ENCODE data around the gene ZBTB45. TPM values are rescaled to one million over a fixed set of nuclear protein-coding genes. Genes with fewer than 3 reads are reported as not detected.

Gene ZBTB45
- total and polyA plus RNA-seq, 9 of the 15 experiments (the other 6 are each of a cell fraction or from before 2014, with no cell fraction given), result 0.08 to 16.1 (median 1.8) TPM

DNA sequence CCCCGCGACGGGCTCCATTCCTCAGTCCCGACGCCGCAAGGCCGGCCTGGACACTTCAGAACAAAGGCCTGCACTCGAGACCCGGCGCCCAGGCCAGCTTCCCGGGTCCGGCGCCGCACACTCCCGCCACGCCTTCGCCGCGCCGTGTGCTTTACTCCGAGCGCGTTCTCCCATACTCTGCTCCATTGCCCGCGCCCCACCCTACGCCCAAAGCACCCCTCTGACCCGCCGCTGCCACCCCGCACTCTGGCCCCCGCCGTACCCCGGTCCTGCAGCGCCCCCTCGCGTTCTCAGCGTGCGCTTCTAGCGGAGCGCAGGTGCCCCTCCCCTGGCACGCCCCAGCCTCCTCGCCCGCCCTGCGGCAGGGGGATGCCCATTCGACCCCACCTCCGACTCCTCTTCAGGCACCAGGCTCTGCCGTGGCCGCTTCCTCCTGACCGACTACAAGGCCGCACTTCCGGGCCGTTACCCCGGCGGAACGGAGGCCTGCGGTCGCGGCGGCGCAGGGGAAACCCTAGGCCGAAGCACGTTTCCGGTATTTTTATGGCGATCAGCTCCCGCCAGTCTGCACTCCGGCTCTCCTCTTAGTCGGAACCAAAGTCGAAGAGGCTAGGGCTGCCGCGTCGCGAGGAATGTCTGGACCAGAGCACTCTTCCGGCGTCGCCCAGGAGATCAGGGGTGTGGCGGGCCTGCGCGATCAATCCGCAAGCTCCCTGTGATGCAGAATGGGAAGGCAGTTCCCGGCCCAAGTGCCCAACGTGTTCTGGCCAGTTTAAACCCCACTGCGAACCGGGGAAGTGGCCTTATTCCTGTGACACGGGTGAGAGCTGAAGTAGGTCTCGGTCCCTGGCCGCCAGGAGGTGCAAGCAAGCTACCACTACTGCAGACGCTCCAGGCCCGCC lies at the start of gene ZBTB45 (continued):
- TF ChIP-seq, protein P1, sequence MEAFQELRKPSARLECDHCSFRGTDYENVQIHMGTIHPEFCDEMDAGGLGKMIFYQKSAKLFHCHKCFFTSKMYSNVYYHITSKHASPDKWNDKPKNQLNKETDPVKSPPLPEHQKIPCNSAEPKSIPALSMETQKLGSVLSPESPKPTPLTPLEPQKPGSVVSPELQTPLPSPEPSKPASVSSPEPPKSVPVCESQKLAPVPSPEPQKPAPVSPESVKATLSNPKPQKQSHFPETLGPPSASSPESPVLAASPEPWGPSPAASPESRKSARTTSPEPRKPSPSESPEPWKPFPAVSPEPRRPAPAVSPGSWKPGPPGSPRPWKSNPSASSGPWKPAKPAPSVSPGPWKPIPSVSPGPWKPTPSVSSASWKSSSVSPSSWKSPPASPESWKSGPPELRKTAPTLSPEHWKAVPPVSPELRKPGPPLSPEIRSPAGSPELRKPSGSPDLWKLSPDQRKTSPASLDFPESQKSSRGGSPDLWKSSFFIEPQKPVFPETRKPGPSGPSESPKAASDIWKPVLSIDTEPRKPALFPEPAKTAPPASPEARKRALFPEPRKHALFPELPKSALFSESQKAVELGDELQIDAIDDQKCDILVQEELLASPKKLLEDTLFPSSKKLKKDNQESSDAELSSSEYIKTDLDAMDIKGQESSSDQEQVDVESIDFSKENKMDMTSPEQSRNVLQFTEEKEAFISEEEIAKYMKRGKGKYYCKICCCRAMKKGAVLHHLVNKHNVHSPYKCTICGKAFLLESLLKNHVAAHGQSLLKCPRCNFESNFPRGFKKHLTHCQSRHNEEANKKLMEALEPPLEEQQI (IDR thresholded peaks at IDR 0.05), result peak; percentile 85
- TF ChIP-seq STAG1 (CRISPR knock-in tag; IDR thresholded peaks at IDR 0.05; ENCODE audit: borderline replicate concordance), result peak; percentile 91
- TF ChIP-seq PPARD (CRISPR knock-in tag; IDR thresholded peaks at IDR 0.05), result no peak
- 0 out of 2 replicates have a peak, but pooled peaks have one; percentile 7 for TF ChIP-seq MECOM (CRISPR knock-in tag; IDR thresholded peaks at IDR 0.05)
- TF ChIP-seq HDAC2 (IDR thresholded peaks at IDR 0.05), result peak; percentile 86; the same call in 1 of the 2 replicates
- TF ChIP-seq ARHGAP35 (IDR thresholded peaks at IDR 0.05; ENCODE audit: partially characterized antibody), result no peak
- peak; percentile 97 for TF ChIP-seq ZBTB1 (CRISPR knock-in tag; IDR thresholded peaks at IDR 0.05; ENCODE audit: borderline replicate concordance, low read depth)
- TF ChIP-seq, protein P2, sequence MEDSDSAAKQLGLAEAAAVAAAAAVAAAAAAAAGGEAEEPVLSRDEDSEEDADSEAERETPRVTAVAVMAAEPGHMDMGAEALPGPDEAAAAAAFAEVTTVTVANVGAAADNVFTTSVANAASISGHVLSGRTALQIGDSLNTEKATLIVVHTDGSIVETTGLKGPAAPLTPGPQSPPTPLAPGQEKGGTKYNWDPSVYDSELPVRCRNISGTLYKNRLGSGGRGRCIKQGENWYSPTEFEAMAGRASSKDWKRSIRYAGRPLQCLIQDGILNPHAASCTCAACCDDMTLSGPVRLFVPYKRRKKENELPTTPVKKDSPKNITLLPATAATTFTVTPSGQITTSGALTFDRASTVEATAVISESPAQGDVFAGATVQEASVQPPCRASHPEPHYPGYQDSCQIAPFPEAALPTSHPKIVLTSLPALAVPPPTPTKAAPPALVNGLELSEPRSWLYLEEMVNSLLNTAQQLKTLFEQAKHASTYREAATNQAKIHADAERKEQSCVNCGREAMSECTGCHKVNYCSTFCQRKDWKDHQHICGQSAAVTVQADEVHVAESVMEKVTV (CRISPR knock-in tag; IDR thresholded peaks at IDR 0.05), result peak; percentile 74
- TF ChIP-seq XRCC5 (IDR thresholded peaks at IDR 0.05; ENCODE audit: low read depth, low read length), result peak; percentile 99
- no peak for TF ChIP-seq ZFP1 (CRISPR knock-in tag; IDR thresholded peaks at IDR 0.05)
- TF ChIP-seq, protein P3, sequence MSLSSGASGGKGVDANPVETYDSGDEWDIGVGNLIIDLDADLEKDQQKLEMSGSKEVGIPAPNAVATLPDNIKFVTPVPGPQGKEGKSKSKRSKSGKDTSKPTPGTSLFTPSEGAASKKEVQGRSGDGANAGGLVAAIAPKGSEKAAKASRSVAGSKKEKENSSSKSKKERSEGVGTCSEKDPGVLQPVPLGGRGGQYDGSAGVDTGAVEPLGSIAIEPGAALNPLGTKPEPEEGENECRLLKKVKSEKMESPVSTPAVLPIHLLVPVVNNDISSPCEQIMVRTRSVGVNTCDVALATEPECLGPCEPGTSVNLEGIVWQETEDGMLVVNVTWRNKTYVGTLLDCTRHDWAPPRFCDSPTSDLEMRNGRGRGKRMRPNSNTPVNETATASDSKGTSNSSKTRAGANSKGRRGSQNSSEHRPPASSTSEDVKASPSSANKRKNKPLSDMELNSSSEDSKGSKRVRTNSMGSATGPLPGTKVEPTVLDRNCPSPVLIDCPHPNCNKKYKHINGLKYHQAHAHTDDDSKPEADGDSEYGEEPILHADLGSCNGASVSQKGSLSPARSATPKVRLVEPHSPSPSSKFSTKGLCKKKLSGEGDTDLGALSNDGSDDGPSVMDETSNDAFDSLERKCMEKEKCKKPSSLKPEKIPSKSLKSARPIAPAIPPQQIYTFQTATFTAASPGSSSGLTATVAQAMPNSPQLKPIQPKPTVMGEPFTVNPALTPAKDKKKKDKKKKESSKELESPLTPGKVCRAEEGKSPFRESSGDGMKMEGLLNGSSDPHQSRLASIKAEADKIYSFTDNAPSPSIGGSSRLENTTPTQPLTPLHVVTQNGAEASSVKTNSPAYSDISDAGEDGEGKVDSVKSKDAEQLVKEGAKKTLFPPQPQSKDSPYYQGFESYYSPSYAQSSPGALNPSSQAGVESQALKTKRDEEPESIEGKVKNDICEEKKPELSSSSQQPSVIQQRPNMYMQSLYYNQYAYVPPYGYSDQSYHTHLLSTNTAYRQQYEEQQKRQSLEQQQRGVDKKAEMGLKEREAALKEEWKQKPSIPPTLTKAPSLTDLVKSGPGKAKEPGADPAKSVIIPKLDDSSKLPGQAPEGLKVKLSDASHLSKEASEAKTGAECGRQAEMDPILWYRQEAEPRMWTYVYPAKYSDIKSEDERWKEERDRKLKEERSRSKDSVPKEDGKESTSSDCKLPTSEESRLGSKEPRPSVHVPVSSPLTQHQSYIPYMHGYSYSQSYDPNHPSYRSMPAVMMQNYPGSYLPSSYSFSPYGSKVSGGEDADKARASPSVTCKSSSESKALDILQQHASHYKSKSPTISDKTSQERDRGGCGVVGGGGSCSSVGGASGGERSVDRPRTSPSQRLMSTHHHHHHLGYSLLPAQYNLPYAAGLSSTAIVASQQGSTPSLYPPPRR (CRISPR knock-in tag; IDR thresholded peaks at IDR 0.05; ENCODE audit: borderline replicate concordance), result 0 out of 2 replicates have a peak, but pooled peaks have one; percentile 76
- peak; percentile 99 for TF ChIP-seq ZEB2 (IDR thresholded peaks at IDR 0.05)
- TF ChIP-seq, protein P4, sequence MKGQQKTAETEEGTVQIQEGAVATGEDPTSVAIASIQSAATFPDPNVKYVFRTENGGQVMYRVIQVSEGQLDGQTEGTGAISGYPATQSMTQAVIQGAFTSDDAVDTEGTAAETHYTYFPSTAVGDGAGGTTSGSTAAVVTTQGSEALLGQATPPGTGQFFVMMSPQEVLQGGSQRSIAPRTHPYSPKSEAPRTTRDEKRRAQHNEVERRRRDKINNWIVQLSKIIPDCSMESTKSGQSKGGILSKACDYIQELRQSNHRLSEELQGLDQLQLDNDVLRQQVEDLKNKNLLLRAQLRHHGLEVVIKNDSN (CRISPR knock-in tag; IDR thresholded peaks at IDR 0.05), result no peak
- no peak for TF ChIP-seq ZNF133 (CRISPR knock-in tag; IDR thresholded peaks at IDR 0.05)
- no peak for TF ChIP-seq ZNF561 (CRISPR knock-in tag; conservative IDR thresholded peaks at IDR 0.05)
- TF ChIP-seq, protein P5, sequence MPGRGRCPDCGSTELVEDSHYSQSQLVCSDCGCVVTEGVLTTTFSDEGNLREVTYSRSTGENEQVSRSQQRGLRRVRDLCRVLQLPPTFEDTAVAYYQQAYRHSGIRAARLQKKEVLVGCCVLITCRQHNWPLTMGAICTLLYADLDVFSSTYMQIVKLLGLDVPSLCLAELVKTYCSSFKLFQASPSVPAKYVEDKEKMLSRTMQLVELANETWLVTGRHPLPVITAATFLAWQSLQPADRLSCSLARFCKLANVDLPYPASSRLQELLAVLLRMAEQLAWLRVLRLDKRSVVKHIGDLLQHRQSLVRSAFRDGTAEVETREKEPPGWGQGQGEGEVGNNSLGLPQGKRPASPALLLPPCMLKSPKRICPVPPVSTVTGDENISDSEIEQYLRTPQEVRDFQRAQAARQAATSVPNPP (IDR thresholded peaks at IDR 0.05; ENCODE audit: borderline replicate concordance, insufficient read depth, insufficient read length), result no peak

Data from K562 (cell line).